ENCODE measurements around the gene VAC14. TPM values are rescaled to one million over a fixed set of nuclear protein-coding genes. Genes with fewer than 3 reads are reported as not detected.

VAC14 gene
- total RNA-seq, 1 experiment from 2014 or later: 35.3 TPM

DNA sequence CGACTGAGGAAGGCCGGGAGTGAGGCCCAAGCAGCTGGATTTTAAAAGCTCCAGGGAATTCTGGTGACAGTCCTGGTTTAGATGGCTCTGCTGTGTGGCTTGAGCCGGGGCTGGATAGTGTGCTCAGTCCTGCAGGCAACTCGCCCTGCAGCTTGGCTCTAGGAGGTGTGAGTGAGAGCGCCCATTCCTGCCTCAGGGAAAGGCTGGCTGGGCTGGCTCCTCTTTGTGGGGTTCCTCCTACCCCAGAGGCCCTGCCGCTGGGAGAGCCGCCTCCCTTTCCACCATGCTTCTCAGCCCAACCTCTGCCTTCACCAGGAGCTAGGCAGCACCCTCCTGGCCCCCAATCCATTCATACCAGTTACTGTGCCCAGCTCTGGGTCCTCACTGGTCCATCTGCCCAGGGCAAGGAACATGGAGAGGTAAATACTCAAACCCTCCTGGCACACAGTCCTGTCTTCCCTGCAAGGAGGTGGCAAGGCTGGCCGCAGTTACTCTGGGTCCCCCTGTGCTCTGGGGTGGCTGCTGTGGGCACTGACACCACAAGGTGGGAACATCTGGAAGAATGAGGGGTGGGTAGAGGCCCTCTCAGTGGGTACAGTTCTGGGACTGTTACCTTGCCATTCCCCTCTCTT, 47.1 kb downstream of the VAC14 start:
- ChIA-PET CTCF (no interaction called here), POLR2A (no interaction called here), RAD21 (ENCODE audit: low non-redundant PET in 1 of 2, low total read pairs in 2 of 2, uncharacterized antibody in 2 of 2, unreplicated experiment in 2 of 2) (no interaction called here)
- no peaks in the 10 kb centered on the region for H3K9me3 ChIP-seq (ENCODE audit: control insufficient read depth in 1 of 2, insufficient read depth in 1 of 2, low read depth in 1 of 2, low read length in 2 of 2)
- H2AFZ ChIP-seq (ENCODE audit: low read depth, low read length, poor library complexity, severe bottlenecking): no peak overlapping the region
- no peak overlapping the region for H3K27ac ChIP-seq (ENCODE audit: low read depth, low read length)
- no peak overlapping the region for H3K9ac ChIP-seq (ENCODE audit: low read length)
- no peaks in the 10 kb centered on the region for H3K27me3 ChIP-seq (ENCODE audit: insufficient read depth, low read length)
- BruUV-seq (replicated peaks): no TSS peak
- H3K4me1 ChIP-seq (ENCODE audit: control insufficient read depth in 1 of 2, insufficient read depth in 2 of 2, low read length in 2 of 2): peaks cover 0 to 10% of the 10 kb centered on the region in 2 experiments; a peak in 1 of 4 replicates
- DNase-seq (ENCODE audit: low read depth, low spot score): no peak
- TF ChIP-seq POLR2A (IDR thresholded peaks at IDR 0.05; ENCODE audit: borderline replicate concordance, extremely low read depth, insufficient read depth, insufficient read length) (no peak), REST (IDR thresholded peaks at IDR 0.05; ENCODE audit: low read depth) (no peak), EZH2phosphoT487 (IDR thresholded peaks at IDR 0.05; ENCODE audit: borderline replicate concordance) (no peak), ZNF274 (IDR thresholded peaks at IDR 0.05; ENCODE audit: low read depth, low read length) (no peak), CBX3 (IDR thresholded peaks at IDR 0.05; ENCODE audit: low read depth) (no peak), YY1 (IDR thresholded peaks at IDR 0.05; ENCODE audit: extremely low read depth, insufficient replicate concordance, low read depth, low read length) (no peak), SIN3A (IDR thresholded peaks at IDR 0.05; ENCODE audit: low read depth) (no peak), ELF1 (IDR thresholded peaks at IDR 0.05; ENCODE audit: borderline replicate concordance, low read depth) (no peak), ZFX (IDR thresholded peaks at IDR 0.05) (no peak), SRF (IDR thresholded peaks at IDR 0.05; ENCODE audit: low read depth) (no peak), TCF7L2 (IDR thresholded peaks at IDR 0.05; ENCODE audit: borderline replicate concordance, extremely low read depth, insufficient read depth, insufficient read length) (no peak), JUND (IDR thresholded peaks at IDR 0.05) (no peak), CEBPB (IDR thresholded peaks at IDR 0.05; ENCODE audit: low read depth) (no peak)
- intact Hi-C loops (cut with micrococcal nuclease): no loop called here
- no peaks in the 10 kb centered on the region for H3K79me2 ChIP-seq (ENCODE audit: insufficient read depth, low read length)
- no peak for ATAC-seq
- no peak overlapping the region for H3K4me2 ChIP-seq (ENCODE audit: low read length)
- no peaks in the 10 kb centered on the region; a peak in 1 of 4 replicates for H3K36me3 ChIP-seq (ENCODE audit: control insufficient read depth in 1 of 2, insufficient read depth in 2 of 2, low read length in 2 of 2)
- H3K9me2 ChIP-seq (ENCODE audit: insufficient read depth): no peaks in the 10 kb centered on the region
- H4K20me1 ChIP-seq (ENCODE audit: insufficient read depth): no peaks in the 10 kb centered on the region
- no peak overlapping the region for H3K4me3 ChIP-seq (replicated peaks in 1 of 2; ENCODE audit: low read depth in 1 of 2, low read length in 2 of 2)
